Mesodermal cell (in vitro differentiated cells): ENCODE data around the gene TP53I11.

ENCODE experiments used
- H3K27ac ChIP-seq: 2 replicates; pipeline ENCODE4 v1.7.0; 2013; ENCODE audit warnings: mild to moderate bottlenecking, low read depth, low read length, moderate library complexity; ENCODE audit not compliant: severe bottlenecking
- H3K36me3 ChIP-seq: 2 replicates; pipeline ENCODE4 v1.7.1; 2013; ENCODE audit warnings: mild to moderate bottlenecking, low read length, moderate library complexity; ENCODE audit not compliant: control insufficient read depth, insufficient read depth
- H3K4me1 ChIP-seq: one replicate; pipeline ENCODE4 v1.7.1; 2013; ENCODE audit warnings: mild to moderate bottlenecking, low read length; ENCODE audit not compliant: insufficient read depth, control insufficient read depth, poor library complexity, severe bottlenecking
- H3K4me3 ChIP-seq: 2 replicates; pipeline ENCODE4 v1.7.0; 2013; ENCODE audit warnings: low read length, control low read depth, mild to moderate bottlenecking; ENCODE audit not compliant: insufficient read depth, poor library complexity, severe bottlenecking; ENCODE audit errors: extremely low read depth
- H3K9me3 ChIP-seq: 2 replicates; pipeline ENCODE4 v1.7.1; 2013; ENCODE audit warnings: mild to moderate bottlenecking, low read length, moderate library complexity; ENCODE audit not compliant: control insufficient read depth
- WGBS, 2 experiments: methylation state at CpG; one replicate each; pipeline ENCODE4 v1.1.5; 2013; ENCODE audit warnings: missing lambda C conversion rate in 2 of 2; ENCODE audit not compliant: insufficient coverage in 2 of 2; 5-methylcytosine and 5-hydroxymethylcytosine counted together

Gene TP53I11

DNA sequence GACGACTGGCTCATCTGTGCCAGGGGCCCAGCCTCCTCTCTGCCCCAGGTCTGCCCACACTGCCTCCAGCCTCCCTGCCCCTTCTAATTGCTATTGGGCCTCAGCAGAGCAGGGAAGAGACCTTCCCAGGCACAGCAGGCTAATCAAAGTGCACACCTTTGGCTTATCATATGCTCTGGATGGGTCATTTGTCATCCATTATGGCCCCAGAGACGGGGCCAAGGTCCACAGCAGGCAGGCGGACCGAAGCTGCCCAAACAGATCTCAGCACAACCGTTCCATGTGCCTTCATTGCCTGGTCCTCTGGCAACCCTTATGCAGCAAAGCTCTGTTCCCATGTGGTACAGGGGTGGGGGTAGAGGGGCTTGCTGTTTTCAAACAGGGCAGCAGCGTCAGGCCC is 66.6 kb downstream of the TP53I11 start:
- 92 to 96% methylated on average over 4 to 6 of the region's 6 CpGs for WGBS, 2 experiments
- peaks cover 15% of the 10 kb centered on the region for H3K4me1 ChIP-seq
- no peak overlapping the region for H3K27ac ChIP-seq
- H3K4me3 ChIP-seq, result no peak overlapping the region
- no peaks in the 10 kb centered on the region for H3K9me3 ChIP-seq
- peaks cover 8% of the 10 kb centered on the region for H3K36me3 ChIP-seq

GRCh38 chr11:44883277-44883676 is 67.4 kb downstream of the TP53I11 start:
- H3K9me3 ChIP-seq, result no peaks in the 10 kb centered on the region
- no peak overlapping the region for H3K4me3 ChIP-seq
- H3K36me3 ChIP-seq, result peaks cover 8% of the 10 kb centered on the region
- H3K27ac ChIP-seq, result no peak overlapping the region
- 92 to 95% methylated on average over 6 of the region's 6 CpGs for WGBS, 2 experiments
- H3K4me1 ChIP-seq, result peaks cover 20% of the 10 kb centered on the region
